ENCODE data around the gene THPO.

THPO gene

DNA sequence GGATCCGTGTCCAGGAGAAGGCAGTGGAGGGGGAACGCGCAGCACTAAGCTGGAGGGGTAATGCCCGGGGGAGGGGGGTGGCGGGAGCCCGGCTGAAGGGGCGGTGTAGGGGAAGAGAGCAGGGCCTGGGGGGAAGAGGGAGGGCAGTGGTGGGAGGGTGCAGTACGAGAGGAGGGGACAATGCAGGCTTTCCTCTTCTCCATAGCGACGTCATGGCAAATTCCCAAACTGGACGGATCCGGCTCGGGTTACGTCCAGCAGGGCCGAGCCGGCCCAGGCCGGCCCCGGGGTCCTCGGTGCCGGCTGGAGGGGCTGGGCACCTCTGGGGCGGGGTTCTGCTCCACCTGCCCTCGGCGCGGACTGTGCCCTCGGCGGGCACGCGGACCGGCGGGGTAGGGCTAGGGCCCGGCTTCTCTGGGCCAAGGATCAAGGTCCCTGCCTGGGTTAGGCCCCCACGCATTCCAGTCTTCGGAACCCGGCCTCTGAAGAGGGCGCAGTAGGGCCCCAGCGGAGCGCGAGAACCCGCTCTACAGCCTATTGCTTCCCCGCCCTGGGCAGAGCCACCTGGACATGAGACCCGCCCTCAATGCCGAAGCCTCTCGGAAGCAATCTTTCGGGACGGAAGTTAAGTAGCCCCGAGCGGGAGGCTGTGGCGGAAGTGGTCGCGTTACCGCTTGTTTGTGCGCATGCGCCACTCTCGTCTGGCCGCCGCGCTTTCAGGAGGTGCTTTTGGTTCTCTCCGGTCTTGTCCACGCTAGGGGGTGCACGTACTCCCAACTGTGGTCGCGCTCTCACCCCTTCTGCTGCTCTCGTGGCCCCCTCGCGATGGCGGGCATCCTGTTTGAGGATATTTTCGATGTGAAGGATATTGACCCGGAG, 15.1 kb downstream of the THPO start:
- H3K23ac ChIP-seq (ENCODE audit: low read length) = peak overlapping the region; percentile 66
- H3K27me3 ChIP-seq (ENCODE audit: insufficient read depth, low read length, poor library complexity) = no peaks in the 10 kb centered on the region
- peak overlapping the region; percentile 63 for H2BK5ac ChIP-seq (ENCODE audit: low read length)
- H3K27ac ChIP-seq (ENCODE audit: low read depth, low read length) = peak overlapping the region; percentile 98
- no peak overlapping the region for H2AK5ac ChIP-seq (ENCODE audit: low read length)
- peak overlapping the region; percentile 95 for H3K9ac ChIP-seq (ENCODE audit: low read length)
- H3K18ac ChIP-seq (ENCODE audit: low read length) = peak overlapping the region; percentile 88
- peaks cover 12% of the 10 kb centered on the region for H3K79me1 ChIP-seq (ENCODE audit: low read length)
- H3K4me3 ChIP-seq (ENCODE audit: low read length) = peak overlapping the region; percentile 91
- no peak overlapping the region for H4K5ac ChIP-seq (ENCODE audit: low read length)
- H3K56ac ChIP-seq (ENCODE audit: low read length) = peak overlapping the region; percentile 99
- peak; percentile 99 for DNase-seq
- H4K8ac ChIP-seq (ENCODE audit: low read depth, low read length) = no peak overlapping the region
- no peak overlapping the region for H2BK15ac ChIP-seq (replicated peaks; ENCODE audit: low read depth)
- peaks cover 11% of the 10 kb centered on the region for H3K4me1 ChIP-seq (ENCODE audit: control insufficient read depth, low read depth, low read length)
- peaks cover 7% of the 10 kb centered on the region for H3K36me3 ChIP-seq (ENCODE audit: control insufficient read depth, insufficient read depth, low read length)
- peak overlapping the region; percentile 71 for H3K4ac ChIP-seq (ENCODE audit: low read depth, low read length)
- peaks cover 11% of the 10 kb centered on the region for H3K79me2 ChIP-seq (ENCODE audit: control insufficient read depth, insufficient read depth, low read length)
- H3K4me2 ChIP-seq (ENCODE audit: low read length) = peak overlapping the region; percentile 87
- no CpG with 5 or more reads among the region's 68 CpGs for WGBS (ENCODE audit: extremely low coverage, insufficient coverage, low lambda C conversion rate)
- no peak overlapping the region for H2BK120ac ChIP-seq (ENCODE audit: low read depth, low read length)

- Histone ChIP-seq H2AK5ac (ENCODE audit: low read length) (no peak overlapping the region), H3K27me3 (ENCODE audit: insufficient read depth, low read length, poor library complexity) (no peaks in the 10 kb centered on the region), H3K18ac (ENCODE audit: low read length) (peak overlapping the region; percentile 88), H2BK120ac (ENCODE audit: low read depth, low read length) (no peak overlapping the region), H2BK15ac (replicated peaks; ENCODE audit: low read depth) (no peak overlapping the region), H4K8ac (ENCODE audit: low read depth, low read length) (no peak overlapping the region), H3K23ac (ENCODE audit: low read length) (peak overlapping the region; percentile 72), H3K4me1 (ENCODE audit: control insufficient read depth, low read depth, low read length) (peaks cover 11% of the 10 kb centered on the region), H3K79me1 (ENCODE audit: low read length) (peaks cover 12% of the 10 kb centered on the region), H3K4me2 (ENCODE audit: low read length) (peak overlapping the region; percentile 74), H3K79me2 (ENCODE audit: control insufficient read depth, insufficient read depth, low read length) (peaks cover 11% of the 10 kb centered on the region), H3K36me3 (ENCODE audit: control insufficient read depth, insufficient read depth, low read length) (peaks cover 5% of the 10 kb centered on the region), H3K4me3 (ENCODE audit: low read length) (peak overlapping the region; percentile 70), H3K9ac (ENCODE audit: low read length) (peak overlapping the region; percentile 92), H3K56ac (ENCODE audit: low read length) (peak overlapping the region; percentile 99), H2BK5ac (ENCODE audit: low read length) (peak overlapping the region; percentile 30), H4K5ac (ENCODE audit: low read length) (no peak overlapping the region), H3K27ac (ENCODE audit: low read depth, low read length) (peak overlapping the region; percentile 98), H3K4ac (ENCODE audit: low read depth, low read length) (peak overlapping the region; percentile 38)
- DNase-seq = peak; percentile 72
- no CpG with 5 or more reads among the region's 38 CpGs for WGBS (ENCODE audit: extremely low coverage, insufficient coverage, low lambda C conversion rate)
Observed at GRCh38 chr3:184361932-184362667, 15.9 kb downstream of the THPO start.

DNA sequence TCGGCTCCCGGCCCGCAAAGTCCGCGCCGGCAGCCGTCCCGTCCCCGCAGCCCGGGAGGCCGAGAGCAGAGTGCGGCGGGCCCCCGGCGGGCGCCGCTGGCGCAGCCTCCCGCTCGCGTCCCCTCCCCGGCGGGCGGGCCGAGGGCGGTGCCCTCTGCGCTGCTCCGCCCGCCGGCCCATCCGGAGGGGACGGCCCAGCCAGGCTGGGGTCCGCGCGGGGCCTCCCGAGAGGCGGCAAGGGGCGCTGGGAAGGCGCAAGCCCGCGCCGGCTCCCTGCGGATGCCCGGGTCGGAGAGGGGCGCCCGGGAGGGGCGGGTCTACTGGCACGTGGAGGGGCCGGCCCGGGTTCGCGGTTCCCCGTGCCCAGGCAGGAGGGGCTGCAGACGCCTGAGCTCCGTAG, 16.5 kb downstream of the THPO start, which contains the start of the genes CLCN2 and POLR2H:
TSS of gene CLCN2 (minus strand) at position 74 of the 400 bp plus-strand sequence. CDS start 126 bp downstream, outside the sequence.
TSS of gene POLR2H (plus strand) at position 179 of the 400 bp plus-strand sequence. CDS start 1,783 bp downstream, outside the sequence.
- no peak within 1 kb of the TSS for H4K8ac ChIP-seq (ENCODE audit: low read depth, low read length)
- H2AK5ac ChIP-seq (ENCODE audit: low read length) = peak within 1 kb of the TSS; percentile 54
- peak within 1 kb of the TSS; percentile 99 for H3K56ac ChIP-seq (ENCODE audit: low read length)
- H3K4me2 ChIP-seq (ENCODE audit: low read length) = peak within 1 kb of the TSS; percentile 91
- peak within 1 kb of the TSS; percentile 70 for H3K4me3 ChIP-seq (ENCODE audit: low read length)
- no peak within 1 kb of the TSS for H4K5ac ChIP-seq (ENCODE audit: low read length)
- WGBS (ENCODE audit: extremely low coverage, insufficient coverage, low lambda C conversion rate) = no CpG with 5 or more reads among the region's 56 CpGs
- H3K23ac ChIP-seq (ENCODE audit: low read length) = peak within 1 kb of the TSS; percentile 72
- H3K79me2 ChIP-seq (ENCODE audit: control insufficient read depth, insufficient read depth, low read length) = peaks cover 11% of the 10 kb centered on the region
- H3K4ac ChIP-seq (ENCODE audit: low read depth, low read length) = peak within 1 kb of the TSS; percentile 38
- no peak within 1 kb of the TSS for H2BK15ac ChIP-seq (replicated peaks; ENCODE audit: low read depth)
- peak within 1 kb of the TSS; percentile 92 for H3K9ac ChIP-seq (ENCODE audit: low read length)
- H3K4me1 ChIP-seq (ENCODE audit: control insufficient read depth, low read depth, low read length) = peaks cover 11% of the 10 kb centered on the region
- peak within 1 kb of the TSS; percentile 98 for H3K27ac ChIP-seq (ENCODE audit: low read depth, low read length)
- H3K27me3 ChIP-seq (ENCODE audit: insufficient read depth, low read length, poor library complexity) = no peaks in the 10 kb centered on the region
- no peak within 1 kb of the TSS for H2BK120ac ChIP-seq (ENCODE audit: low read depth, low read length)
- peak within 1 kb of the TSS; percentile 45 for H2BK5ac ChIP-seq (ENCODE audit: low read length)
- H3K18ac ChIP-seq (ENCODE audit: low read length) = peak within 1 kb of the TSS; percentile 88
- H3K79me1 ChIP-seq (ENCODE audit: low read length) = peaks cover 9% of the 10 kb centered on the region
- DNase-seq = peak; percentile 70
- peaks cover 3% of the 10 kb centered on the region for H3K36me3 ChIP-seq (ENCODE audit: control insufficient read depth, insufficient read depth, low read length)

GRCh38 chr3:184360929-184361531, 17.0 kb downstream of the THPO start:
- Histone ChIP-seq H2AK5ac (ENCODE audit: low read length) (peak overlapping the region; percentile 54), H3K79me1 (ENCODE audit: low read length) (peaks cover 9% of the 10 kb centered on the region), H3K23ac (ENCODE audit: low read length) (peak overlapping the region; percentile 68), H3K36me3 (ENCODE audit: control insufficient read depth, insufficient read depth, low read length) (peaks cover 3% of the 10 kb centered on the region), H2BK5ac (ENCODE audit: low read length) (peak overlapping the region; percentile 45), H3K4me2 (ENCODE audit: low read length) (peak overlapping the region; percentile 91), H3K4ac (ENCODE audit: low read depth, low read length) (no peak overlapping the region), H3K4me3 (ENCODE audit: low read length) (peak overlapping the region; percentile 61), H4K8ac (ENCODE audit: low read depth, low read length) (no peak overlapping the region), H3K4me1 (ENCODE audit: control insufficient read depth, low read depth, low read length) (peaks cover 11% of the 10 kb centered on the region), H2BK15ac (replicated peaks; ENCODE audit: low read depth) (no peak overlapping the region), H3K56ac (ENCODE audit: low read length) (peak overlapping the region; percentile 92), H4K5ac (ENCODE audit: low read length) (no peak overlapping the region), H2BK120ac (ENCODE audit: low read depth, low read length) (no peak overlapping the region), H3K9ac (ENCODE audit: low read length) (peak overlapping the region; percentile 92), H3K18ac (ENCODE audit: low read length) (peak overlapping the region; percentile 55), H3K27me3 (ENCODE audit: insufficient read depth, low read length, poor library complexity) (no peaks in the 10 kb centered on the region), H3K27ac (ENCODE audit: low read depth, low read length) (no peak overlapping the region), H3K79me2 (ENCODE audit: control insufficient read depth, insufficient read depth, low read length) (peaks cover 11% of the 10 kb centered on the region)
- whole genome bisulfite sequencing (ENCODE audit: extremely low coverage, insufficient coverage, low lambda C conversion rate) = no CpG with 5 or more reads among the region's 24 CpGs
- no peak for DNase-seq

GRCh38 chr3:184360070-184360928, 17.7 kb downstream of the THPO start:
- peaks cover 9% of the 10 kb centered on the region for H3K79me1 ChIP-seq (ENCODE audit: low read length)
- H3K4me1 ChIP-seq (ENCODE audit: control insufficient read depth, low read depth, low read length) = peaks cover 11% of the 10 kb centered on the region
- no peak overlapping the region for H3K18ac ChIP-seq (ENCODE audit: low read length)
- no peak overlapping the region for H3K4me3 ChIP-seq (ENCODE audit: low read length)
- peak overlapping the region; percentile 92 for H3K9ac ChIP-seq (ENCODE audit: low read length)
- H3K27me3 ChIP-seq (ENCODE audit: insufficient read depth, low read length, poor library complexity) = no peaks in the 10 kb centered on the region
- peaks cover 2% of the 10 kb centered on the region for H3K36me3 ChIP-seq (ENCODE audit: control insufficient read depth, insufficient read depth, low read length)
- peak overlapping the region; percentile 92 for H3K56ac ChIP-seq (ENCODE audit: low read length)
- peaks cover 11% of the 10 kb centered on the region for H3K79me2 ChIP-seq (ENCODE audit: control insufficient read depth, insufficient read depth, low read length)
- no peak overlapping the region for H2BK5ac ChIP-seq (ENCODE audit: low read length)
- no peak for DNase-seq
- H2BK120ac ChIP-seq (ENCODE audit: low read depth, low read length) = no peak overlapping the region
- H4K8ac ChIP-seq (ENCODE audit: low read depth, low read length) = no peak overlapping the region
- H3K4me2 ChIP-seq (ENCODE audit: low read length) = peak overlapping the region; percentile 91
- H3K23ac ChIP-seq (ENCODE audit: low read length) = no peak overlapping the region
- no peak overlapping the region for H3K27ac ChIP-seq (ENCODE audit: low read depth, low read length)
- H3K4ac ChIP-seq (ENCODE audit: low read depth, low read length) = no peak overlapping the region
- no peak overlapping the region for H2BK15ac ChIP-seq (replicated peaks; ENCODE audit: low read depth)
- WGBS (ENCODE audit: extremely low coverage, insufficient coverage, low lambda C conversion rate) = 100% methylated on average over 3 of the region's 12 CpGs
- H2AK5ac ChIP-seq (ENCODE audit: low read length) = no peak overlapping the region
- H4K5ac ChIP-seq (ENCODE audit: low read length) = no peak overlapping the region

Measured in mesendoderm (in vitro differentiated cells).